IMR-90 (cell line): ENCODE results near the gene ACTR5. TPM values are rescaled to one million over a fixed set of nuclear protein-coding genes. Genes with fewer than 3 reads are reported as not detected.

Experiments used
- ATAC-seq: fragments of 200-7000 bp; cut with Tn5 transposase; 2 replicates; pipeline ENCODE4 v1.9.1; 2020; ENCODE audit warnings: low read depth, mild to moderate bottlenecking, moderate library complexity
- BruUV-seq: library from RNA; stranded (reverse); fragments of 400-500 nt; replicated peaks from 2 replicates; lab custom pipeline; 2021; lab: Mats Ljungman, UMichigan
- CTCF ChIA-PET: fragments of 300-600 bp; formaldehyde crosslinking; extraction: SDS; loops from one replicate; lab custom pipeline; 2021; ENCODE audit warnings: antibody characterized with exemption; lab: Yijun Ruan, JAX
- POLR2A ChIA-PET: fragments of 300-600 bp; sonication (Branson Sonifier 250); formaldehyde crosslinking; loops from one replicate; lab custom pipeline; 2022; ENCODE audit warnings: antibody characterized with exemption; ENCODE audit not compliant: unreplicated experiment; lab: Charles Lee
- DNase-seq: peaks from one replicate; pipeline ENCODE4 v3.0.0; 2013
- H2AFZ ChIP-seq: replicated peaks from 2 replicates; pipeline ENCODE3; 2013; ENCODE audit warnings: low read length, mild to moderate bottlenecking; ENCODE audit not compliant: poor library complexity
- H2AK5ac ChIP-seq: 2 replicates; pipeline ENCODE4 v1.6.1; 2013; ENCODE audit warnings: low read depth, low read length, inconsistent platforms
- H2AK9ac ChIP-seq: replicated peaks from 2 replicates; pipeline ENCODE3; 2013; ENCODE audit warnings: mild to moderate bottlenecking, low read depth, low read length, moderate library complexity; ENCODE audit not compliant: poor library complexity
- H2BK120ac ChIP-seq: 2 replicates; pipeline ENCODE4 v1.6.1; 2013; ENCODE audit warnings: low read depth, low read length, inconsistent platforms
- H2BK15ac ChIP-seq: 3 replicates; pipeline ENCODE4 v1.6.1; 2013; ENCODE audit warnings: low read depth, low read length, inconsistent platforms
- H2BK20ac ChIP-seq: 2 replicates; pipeline ENCODE4 v1.6.1; 2013; ENCODE audit warnings: low read depth, mild to moderate bottlenecking, inconsistent platforms, low read length, moderate library complexity
- H2BK5ac ChIP-seq: 2 replicates; pipeline ENCODE4 v1.6.1; 2013; ENCODE audit warnings: mild to moderate bottlenecking, low read depth, low read length, inconsistent platforms; ENCODE audit not compliant: poor library complexity, severe bottlenecking
- H3K14ac ChIP-seq: replicated peaks from 2 replicates; pipeline ENCODE4 v1.6.1; 2013; ENCODE audit warnings: low read depth, low read length, inconsistent platforms
- H3K18ac ChIP-seq: 2 replicates; pipeline ENCODE4 v1.6.1; 2013; ENCODE audit warnings: low read depth, low read length, control low read depth
- H3K23ac ChIP-seq: 2 replicates; pipeline ENCODE4 v1.6.1; 2013; ENCODE audit warnings: low read depth, low read length, inconsistent platforms
- H3K27ac ChIP-seq: 2 replicates; pipeline ENCODE4 v1.5.1; 2013; ENCODE audit warnings: mild to moderate bottlenecking, control low read depth, low read length; ENCODE audit not compliant: insufficient read depth
- H3K27me3 ChIP-seq: 2 replicates; pipeline ENCODE4 v1.6.1; 2013; ENCODE audit warnings: low read length; ENCODE audit not compliant: control insufficient read depth, insufficient read depth
- H3K36me3 ChIP-seq: 2 replicates; pipeline ENCODE4 v1.6.1; 2013; ENCODE audit warnings: low read length, mixed read lengths; ENCODE audit not compliant: control insufficient read depth, insufficient read depth
- H3K4ac ChIP-seq: 2 replicates; pipeline ENCODE4 v1.6.1; 2013; ENCODE audit warnings: low read depth, low read length, inconsistent platforms
- H3K4me1 ChIP-seq: 2 replicates; pipeline ENCODE4 v1.6.1; 2013; ENCODE audit warnings: low read length, mixed read lengths; ENCODE audit not compliant: control insufficient read depth, insufficient read depth
- H3K4me2 ChIP-seq: 2 replicates; pipeline ENCODE4 v1.6.1; 2013; ENCODE audit warnings: low read depth, mild to moderate bottlenecking, control low read depth, low read length, moderate library complexity
- H3K4me3 ChIP-seq: 2 replicates; pipeline ENCODE4 v1.5.1; 2013; ENCODE audit warnings: low read depth, mild to moderate bottlenecking, control low read depth, low read length, moderate library complexity; ENCODE audit not compliant: insufficient read depth
- H3K56ac ChIP-seq: 2 replicates; pipeline ENCODE4 v1.6.1; 2013; ENCODE audit warnings: low read length, inconsistent platforms; ENCODE audit not compliant: insufficient read depth; ENCODE audit errors: extremely low read depth
- H3K79me1 ChIP-seq, 2 experiments: 2 replicates each; pipeline ENCODE4 v1.6.1; 2013; ENCODE audit warnings: low read length in 2 of 2, inconsistent platforms in 1 of 2, low read depth in 1 of 2
- H3K9ac ChIP-seq: 2 replicates; pipeline ENCODE4 v1.6.1; 2013; ENCODE audit warnings: low read depth, low read length, control low read depth
- H3K9me1 ChIP-seq: 2 replicates; pipeline ENCODE4 v1.6.1; 2013; ENCODE audit warnings: low read length, inconsistent platforms; ENCODE audit not compliant: insufficient read depth
- H3K9me3 ChIP-seq: 2 replicates; pipeline ENCODE4 v1.6.1; 2013; ENCODE audit warnings: low read length; ENCODE audit not compliant: control insufficient read depth, insufficient read depth
- H4K20me1 ChIP-seq: 2 replicates; pipeline ENCODE4 v1.6.1; 2013; ENCODE audit warnings: low read length, inconsistent platforms; ENCODE audit not compliant: insufficient read depth
- H4K5ac ChIP-seq: 2 replicates; pipeline ENCODE4 v1.6.1; 2013; ENCODE audit warnings: mild to moderate bottlenecking, low read depth, low read length, control low read depth
- H4K8ac ChIP-seq, 2 experiments: 2 replicates each; pipeline ENCODE4 v1.6.1; 2013; ENCODE audit warnings: low read depth in 2 of 2, low read length in 2 of 2, control low read depth in 1 of 2, inconsistent platforms in 1 of 2
- H4K91ac ChIP-seq: 2 replicates; pipeline ENCODE4 v1.6.1; 2013; ENCODE audit warnings: low read depth, low read length, inconsistent platforms; ENCODE audit not compliant: insufficient read depth
- BHLHE40 ChIP-seq: fragments of 150-350 bp; IDR thresholded peaks from 2 replicates; pipeline ENCODE4 v1.6.1; 2016; ENCODE audit warnings: mild to moderate bottlenecking, low read depth, low read length
- CEBPB ChIP-seq: IDR thresholded peaks from 2 replicates; pipeline ENCODE4 v1.6.1; 2012; ENCODE audit warnings: low read depth, low read length, improper control_type of control experiment
- CHD1 ChIP-seq: IDR thresholded peaks from 2 replicates; pipeline ENCODE4 v1.6.1; 2012; ENCODE audit warnings: low read depth, low read length, improper control_type of control experiment
- FOS ChIP-seq: fragments of 150-350 bp; IDR thresholded peaks from 2 replicates; pipeline ENCODE4 v1.6.1; 2016; ENCODE audit warnings: low read depth, low read length
- MAFK ChIP-seq: IDR thresholded peaks from 2 replicates; pipeline ENCODE4 v1.6.1; 2012; ENCODE audit warnings: low read depth, low read length, improper control_type of control experiment
- MAZ ChIP-seq: IDR thresholded peaks from 2 replicates; pipeline ENCODE4 v1.6.1; 2012; ENCODE audit warnings: low read depth, mild to moderate bottlenecking, low read length, improper control_type of control experiment, moderate library complexity, borderline replicate concordance
- MXI1 ChIP-seq: IDR thresholded peaks from 2 replicates; pipeline ENCODE4 v1.6.1; 2012; ENCODE audit warnings: low read depth, mild to moderate bottlenecking, low read length, moderate library complexity, borderline replicate concordance
- NFE2L2 ChIP-seq: fragments of 150-350 bp; IDR thresholded peaks from 2 replicates; pipeline ENCODE4 v1.6.1; 2016; ENCODE audit warnings: low read depth, mild to moderate bottlenecking, low read length
- POLR2A ChIP-seq: IDR thresholded peaks from 2 replicates; pipeline ENCODE4 v1.6.1; 2012; ENCODE audit warnings: mild to moderate bottlenecking, low read depth, low read length
- RAD21 ChIP-seq: IDR thresholded peaks from 2 replicates; pipeline ENCODE4 v1.6.1; 2012; ENCODE audit warnings: low read length, improper control_type of control experiment
- RCOR1 ChIP-seq: IDR thresholded peaks from 2 replicates; pipeline ENCODE4 v1.6.1; 2012; ENCODE audit warnings: mild to moderate bottlenecking, low read length, improper control_type of control experiment; ENCODE audit not compliant: insufficient replicate concordance
- RFX5 ChIP-seq: IDR thresholded peaks from 2 replicates; pipeline ENCODE4 v1.8.0; 2012; ENCODE audit warnings: low read depth, mild to moderate bottlenecking, low read length, moderate library complexity
- SMC3 ChIP-seq: fragments of 150-350 bp; IDR thresholded peaks from 2 replicates; pipeline ENCODE4 v1.6.1; 2016; ENCODE audit warnings: low read depth, mild to moderate bottlenecking, antibody characterized with exemption, low read length, moderate library complexity
- WGBS, 2 experiments: methylation state at CpG; one replicate each; pipeline versions ENCODE4 v1.1.5 to v1.1.7; 2013; ENCODE audit warnings: missing lambda C conversion rate in 2 of 2; ENCODE audit not compliant: insufficient read length in 1 of 2; ENCODE audit errors: extremely low coverage in 2 of 2; 5-methylcytosine and 5-hydroxymethylcytosine counted together
- dilution Hi-C: fragments of 300-500 bp; cut with HindIII; formaldehyde crosslinking; loops from one replicate; pipeline ENCODE4 v1.14.3; 2018; ENCODE audit warnings: low sequenced_read_pairs; ENCODE audit not compliant: unreplicated experiment
- in situ Hi-C: fragments of 300-500 bp; cut with MboI; formaldehyde crosslinking; loops from 3 replicates; pipeline ENCODE4 v1.14.3; 2019; ENCODE audit warnings: low sequenced_read_pairs, inconsistent platforms, mixed read lengths
- intact Hi-C: fragments of 100-400 bp; cut with micrococcal nuclease; formaldehyde crosslinking; loops from 2 replicates; pipeline ENCODE4 v1.10.0; 2022
- polyA plus RNA-seq, 3 experiments: library from polyadenylated mRNA; depleted of rRNA; stranded (reverse); fragments of >200 nt; gene quantifications; 2 replicates each; pipeline ENCODE4 v1.2.3, GENCODE V29; 2012; ENCODE audit warnings: low replicate concordance in 1 of 3
- total RNA-seq: library from RNA; depleted of rRNA; stranded (reverse); fragments of >200 nt; gene quantifications from 2 replicates; pipeline ENCODE4 v1.2.3, GENCODE V29; 2012
- TF ChIP-seq, protein P1 (sequence below): conservative IDR thresholded peaks from 2 replicates; pipeline ENCODE4 v1.5.1; 2012; ENCODE audit warnings: mild to moderate bottlenecking, low read depth, low read length, improper control_type of control experiment
- TF ChIP-seq, protein P2 (sequence below): fragments of 150-350 bp; IDR thresholded peaks from 2 replicates; pipeline ENCODE4 v1.6.1; 2017; ENCODE audit warnings: mild to moderate bottlenecking, antibody characterized with exemption, low read length, low read depth
- TF ChIP-seq, protein P3 (sequence below): fragments of 150-350 bp; IDR thresholded peaks from 2 replicates; pipeline ENCODE4 v1.6.1; 2016; ENCODE audit warnings: low read depth, mild to moderate bottlenecking, low read length, moderate library complexity, borderline replicate concordance

The ACTR5 gene
- total and polyA plus RNA-seq, 2 of the 4 experiments (the other 2 are of a cell fraction): 5.9 to 6.6 TPM

DNA sequence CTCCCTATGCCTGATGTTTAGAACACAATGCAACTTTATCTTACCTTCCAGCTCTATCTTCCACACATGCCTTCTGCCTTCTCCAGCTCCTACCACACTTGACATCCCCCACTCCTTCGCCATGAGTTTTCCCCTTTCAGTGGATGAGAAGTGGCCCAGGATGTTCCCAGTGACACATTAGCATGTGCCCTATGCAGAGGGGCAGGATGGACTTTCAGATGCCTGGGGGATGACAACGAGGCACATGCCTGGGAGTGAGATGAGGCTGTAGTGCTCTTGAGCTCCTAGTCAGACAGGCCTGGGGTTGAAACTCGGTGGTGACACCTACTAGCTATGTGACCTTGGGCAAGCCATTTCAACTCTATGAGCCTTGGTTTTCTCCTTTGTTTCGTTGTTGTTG, 44.1 kb upstream of the ACTR5 start:
- Histone ChIP-seq H3K36me3 (no peaks in the 10 kb centered on the region), H2BK20ac (no peak overlapping the region), H3K23ac (no peak overlapping the region), H3K56ac (no peak overlapping the region), H4K20me1 (no peaks in the 10 kb centered on the region), H3K79me1 (no peaks in the 10 kb centered on the region), H4K5ac (no peak overlapping the region), H3K9ac (no peak overlapping the region), H3K9me1 (no peaks in the 10 kb centered on the region; the same call in 1 of the 2 replicates), H2AK5ac (no peak overlapping the region), H2AFZ (no peak overlapping the region), H4K91ac (no peak overlapping the region), H3K4ac (no peak overlapping the region), H3K4me1 (no peaks in the 10 kb centered on the region), H2BK120ac (no peak overlapping the region), H4K8ac (no peak overlapping the region), H2BK5ac (no peak overlapping the region), H3K4me3 (no peak overlapping the region), H2AK9ac (no peak overlapping the region), H3K18ac (no peak overlapping the region), H3K27ac (no peak overlapping the region), H2BK15ac (no peak overlapping the region), H3K27me3 (peaks cover 11% of the 10 kb centered on the region), H3K9me3 (no peaks in the 10 kb centered on the region), H3K14ac (no peak overlapping the region), H3K4me2 (no peak overlapping the region)
- POLR2A ChIA-PET: no interaction called here
- WGBS, 2 experiments: no CpG with 5 or more reads among the region's 4 CpGs
- DNase-seq: no peak
- in situ Hi-C loops (no loop called here), intact Hi-C loops (no loop called here), dilution Hi-C loops (no loop called here)
- ATAC-seq: no peak
- no peak for TF ChIP-seq BHLHE40
- TF ChIP-seq CHD1: no peak
- TF ChIP-seq, protein P1, sequence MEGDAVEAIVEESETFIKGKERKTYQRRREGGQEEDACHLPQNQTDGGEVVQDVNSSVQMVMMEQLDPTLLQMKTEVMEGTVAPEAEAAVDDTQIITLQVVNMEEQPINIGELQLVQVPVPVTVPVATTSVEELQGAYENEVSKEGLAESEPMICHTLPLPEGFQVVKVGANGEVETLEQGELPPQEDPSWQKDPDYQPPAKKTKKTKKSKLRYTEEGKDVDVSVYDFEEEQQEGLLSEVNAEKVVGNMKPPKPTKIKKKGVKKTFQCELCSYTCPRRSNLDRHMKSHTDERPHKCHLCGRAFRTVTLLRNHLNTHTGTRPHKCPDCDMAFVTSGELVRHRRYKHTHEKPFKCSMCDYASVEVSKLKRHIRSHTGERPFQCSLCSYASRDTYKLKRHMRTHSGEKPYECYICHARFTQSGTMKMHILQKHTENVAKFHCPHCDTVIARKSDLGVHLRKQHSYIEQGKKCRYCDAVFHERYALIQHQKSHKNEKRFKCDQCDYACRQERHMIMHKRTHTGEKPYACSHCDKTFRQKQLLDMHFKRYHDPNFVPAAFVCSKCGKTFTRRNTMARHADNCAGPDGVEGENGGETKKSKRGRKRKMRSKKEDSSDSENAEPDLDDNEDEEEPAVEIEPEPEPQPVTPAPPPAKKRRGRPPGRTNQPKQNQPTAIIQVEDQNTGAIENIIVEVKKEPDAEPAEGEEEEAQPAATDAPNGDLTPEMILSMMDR: no peak
- no peak for TF ChIP-seq MAZ
- no peak for TF ChIP-seq NFE2L2
- no peak for TF ChIP-seq MAFK
- no peak for TF ChIP-seq POLR2A
- TF ChIP-seq RAD21: no peak
- TF ChIP-seq MXI1: no peak
- no peak for TF ChIP-seq RCOR1
- TF ChIP-seq, protein P2, sequence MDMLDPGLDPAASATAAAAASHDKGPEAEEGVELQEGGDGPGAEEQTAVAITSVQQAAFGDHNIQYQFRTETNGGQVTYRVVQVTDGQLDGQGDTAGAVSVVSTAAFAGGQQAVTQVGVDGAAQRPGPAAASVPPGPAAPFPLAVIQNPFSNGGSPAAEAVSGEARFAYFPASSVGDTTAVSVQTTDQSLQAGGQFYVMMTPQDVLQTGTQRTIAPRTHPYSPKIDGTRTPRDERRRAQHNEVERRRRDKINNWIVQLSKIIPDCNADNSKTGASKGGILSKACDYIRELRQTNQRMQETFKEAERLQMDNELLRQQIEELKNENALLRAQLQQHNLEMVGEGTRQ: no peak
- TF ChIP-seq SMC3: no peak
- TF ChIP-seq, protein P3, sequence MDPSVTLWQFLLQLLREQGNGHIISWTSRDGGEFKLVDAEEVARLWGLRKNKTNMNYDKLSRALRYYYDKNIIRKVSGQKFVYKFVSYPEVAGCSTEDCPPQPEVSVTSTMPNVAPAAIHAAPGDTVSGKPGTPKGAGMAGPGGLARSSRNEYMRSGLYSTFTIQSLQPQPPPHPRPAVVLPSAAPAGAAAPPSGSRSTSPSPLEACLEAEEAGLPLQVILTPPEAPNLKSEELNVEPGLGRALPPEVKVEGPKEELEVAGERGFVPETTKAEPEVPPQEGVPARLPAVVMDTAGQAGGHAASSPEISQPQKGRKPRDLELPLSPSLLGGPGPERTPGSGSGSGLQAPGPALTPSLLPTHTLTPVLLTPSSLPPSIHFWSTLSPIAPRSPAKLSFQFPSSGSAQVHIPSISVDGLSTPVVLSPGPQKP: no peak
- TF ChIP-seq FOS: no peak
- no peak for TF ChIP-seq CEBPB
- no peak for TF ChIP-seq RFX5
- CTCF ChIA-PET: no interaction called here
- no TSS peak for BruUV-seq
